Activated CD4-positive, alpha-beta T cell treated with anti-CD3 and anti-CD28 coated beads for 24 hours (primary cell): Measurements from ENCODE around the gene POLR3K.

ENCODE experiments used
- DNase-seq, 2 donors: peaks; one replicate each; pipeline ENCODE4 v3.0.0-alpha.2; 2020; ENCODE audit warnings: low read depth in 2 of 2

The POLR3K gene

GRCh38 chr16:78444-79150, 25.2 kb upstream of the POLR3K start:
- no peak for DNase-seq

DNA sequence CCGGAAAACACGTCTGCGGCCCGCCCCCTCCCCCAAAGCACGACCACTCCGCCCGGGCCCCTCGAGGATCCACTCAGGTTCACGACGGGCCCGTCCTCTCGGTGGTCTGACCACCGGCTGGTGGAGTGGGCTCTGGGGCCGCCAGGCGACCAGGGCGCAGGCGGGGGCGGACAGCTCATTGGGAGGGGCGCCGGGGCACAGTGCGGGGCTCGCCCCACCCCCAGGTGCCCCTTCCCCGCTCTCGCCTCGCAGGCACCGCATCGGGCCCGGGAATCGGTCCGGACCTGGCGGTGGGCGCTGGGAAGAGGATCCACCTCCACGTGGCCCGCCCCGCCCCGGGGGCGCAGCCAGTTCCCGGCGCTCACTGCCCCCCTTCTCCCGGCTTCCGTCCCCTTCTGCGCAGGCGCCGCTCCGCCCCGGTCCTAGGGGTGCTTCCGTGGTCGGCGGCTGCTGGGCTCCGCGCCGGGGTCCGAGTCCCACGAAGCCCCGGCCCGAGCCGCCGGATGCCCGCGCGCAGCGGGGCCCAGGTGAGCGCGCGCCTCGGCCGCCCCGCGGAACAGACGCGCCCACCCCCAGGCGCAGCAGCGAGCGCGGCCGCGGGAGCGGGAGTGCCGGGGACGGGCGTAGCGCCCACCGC, 24.5 kb upstream of the POLR3K start, which contains the start of gene MPG:
Gene MPG, plus strand, starts transcription at position 419 of the 637 bp plus-strand sequence. Its CDS starts 85 bp downstream, at position 504.
- DNase-seq: peak; percentile 73 to 77

DNA sequence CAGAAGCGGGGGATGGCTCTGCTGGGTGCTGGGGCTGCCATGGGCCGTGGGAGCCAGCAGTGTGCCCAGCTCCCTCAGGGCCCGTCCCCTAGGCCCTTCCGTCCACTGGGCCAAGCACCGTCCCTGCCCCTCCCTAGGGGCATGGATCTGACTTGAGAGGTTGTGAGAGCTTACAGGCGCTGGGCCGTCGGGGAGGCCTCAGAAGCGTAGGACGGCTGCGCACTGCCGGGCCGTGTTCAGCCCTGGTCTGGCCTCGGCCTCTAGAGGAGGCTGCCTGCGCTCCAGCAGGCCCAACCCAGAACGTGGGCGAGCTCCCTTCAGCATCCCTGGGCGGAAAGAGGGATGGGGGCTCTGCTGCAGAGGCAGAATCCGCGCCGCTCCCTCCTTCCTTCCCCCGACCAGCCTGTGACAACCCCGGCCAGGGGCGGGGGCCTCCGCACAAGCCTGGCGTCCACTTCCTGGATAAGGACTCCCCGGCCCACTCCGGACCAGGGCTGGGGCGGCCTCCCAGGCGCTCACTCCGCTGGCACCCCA, 23.9 kb upstream of the POLR3K start:
- DNase-seq: no peak

- DNase-seq: no peak
Observed at GRCh38 chr16:76535-77272, 23.3 kb upstream of the POLR3K start.

DNA sequence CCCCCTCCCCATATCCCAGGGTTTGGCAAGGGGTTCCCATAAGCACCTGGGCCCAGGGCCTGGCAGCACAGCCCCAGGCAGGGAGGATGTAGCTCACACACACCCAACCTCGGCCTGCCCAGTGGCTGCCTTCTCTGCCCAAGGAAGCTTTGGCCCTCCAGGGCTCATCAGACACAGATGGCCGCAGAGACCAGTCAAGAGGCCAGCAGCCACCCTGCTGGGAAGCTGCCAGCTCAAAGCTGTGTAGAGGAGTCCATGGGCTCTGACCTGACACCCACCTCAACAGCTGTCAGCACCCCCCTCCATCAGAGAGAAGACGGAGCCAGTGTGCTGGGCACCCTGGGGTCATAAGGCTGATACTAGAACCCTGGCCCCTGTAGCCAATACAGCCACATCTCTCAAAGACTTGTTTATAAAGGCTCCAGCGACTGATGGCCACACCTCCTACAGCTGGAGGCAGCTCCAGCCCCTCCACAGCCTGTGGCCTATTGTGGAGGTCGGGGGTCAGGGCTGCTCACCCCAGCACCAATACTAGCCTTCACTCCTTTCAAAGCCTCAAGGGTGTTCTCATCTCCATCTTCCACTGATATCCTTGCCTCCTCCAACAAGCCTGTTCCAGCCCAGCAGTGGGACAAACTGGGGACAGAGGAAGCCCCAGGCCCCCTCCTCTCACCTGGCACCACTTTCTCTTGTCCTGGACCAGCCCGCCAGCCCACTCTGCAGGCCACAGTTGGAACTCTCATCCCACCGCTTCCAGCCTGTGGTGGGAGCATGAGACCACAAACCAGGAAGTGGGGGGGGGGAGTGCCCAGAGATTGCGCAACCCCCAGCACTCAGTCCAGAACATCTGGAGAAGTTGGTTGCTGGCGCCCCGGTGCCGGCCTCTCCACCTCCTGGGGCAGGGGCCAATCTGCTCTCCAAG, 22.4 kb upstream of the POLR3K start:
- no peak for DNase-seq

GRCh38 chr16:74747-75334, 21.4 kb upstream of the POLR3K start:
- DNase-seq: no peak

DNA sequence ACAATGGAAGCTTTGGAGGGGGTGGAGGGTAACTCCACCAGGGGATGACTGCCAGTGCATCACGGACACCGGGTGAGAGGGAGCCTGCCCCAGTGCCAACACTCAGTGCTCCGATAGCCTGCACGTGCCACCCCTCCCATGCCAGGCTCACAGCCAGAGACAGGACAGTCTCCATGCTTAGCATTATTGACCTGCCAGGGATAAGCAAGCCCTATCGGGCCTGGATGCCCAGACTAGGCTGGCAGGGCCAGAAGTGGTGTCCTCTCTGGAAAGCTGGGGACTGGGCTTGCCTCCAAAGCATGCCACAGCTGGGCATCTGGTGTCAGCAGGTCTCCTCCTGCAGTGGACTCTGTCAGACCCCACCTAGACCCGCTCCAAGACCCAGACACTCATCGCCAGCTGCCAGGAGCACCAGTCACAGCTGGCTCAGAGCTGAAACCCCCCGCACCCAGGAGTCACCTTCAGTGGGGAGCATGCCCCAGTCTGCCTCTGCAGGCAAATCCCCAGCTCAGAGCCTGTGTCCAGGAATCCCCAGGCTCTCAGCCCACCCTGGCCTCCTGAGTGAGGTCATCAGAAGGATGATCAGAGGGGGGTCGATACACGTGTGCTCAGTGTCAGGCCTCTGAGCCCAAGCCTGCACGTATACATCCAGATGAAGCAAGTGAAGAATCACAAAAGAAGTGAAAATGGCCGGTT, 20.8 kb upstream of the POLR3K start:
- no peak for DNase-seq

- DNase-seq: no peak
Observed at GRCh38 chr16:72561-73548, 19.4 kb upstream of the POLR3K start, which contains the start of gene RHBDF1. Gene RHBDF1 (minus strand): TSS chr16:72631. CDS start chr16:65015, 7,616 bp downstream.

GRCh38 chr16:71540-72401, 18.4 kb upstream of the POLR3K start:
- DNase-seq: no peak

GRCh38 chr16:71210-71539, 17.8 kb upstream of the POLR3K start:
- DNase-seq: no peak

DNA sequence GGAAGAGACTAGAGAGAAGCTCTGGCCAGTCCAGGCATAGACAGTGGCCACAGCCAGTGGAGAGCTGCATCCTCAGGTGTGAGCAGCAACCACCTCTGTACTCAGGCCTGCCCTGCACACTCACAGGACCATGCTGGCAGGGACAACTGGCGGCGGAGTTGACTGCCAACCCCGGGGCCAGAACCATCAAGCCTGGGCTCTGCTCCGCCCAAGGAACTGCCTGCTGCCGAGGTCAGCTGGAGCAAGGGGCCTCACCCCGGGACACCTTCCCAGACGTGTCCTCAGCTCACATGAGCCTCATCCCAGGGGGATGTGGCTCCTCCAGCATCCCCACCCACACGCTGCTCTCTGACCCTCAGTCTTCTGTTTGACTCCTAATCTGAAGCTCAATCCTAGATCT, 15.8 kb upstream of the POLR3K start:
- no peak for DNase-seq

DNA sequence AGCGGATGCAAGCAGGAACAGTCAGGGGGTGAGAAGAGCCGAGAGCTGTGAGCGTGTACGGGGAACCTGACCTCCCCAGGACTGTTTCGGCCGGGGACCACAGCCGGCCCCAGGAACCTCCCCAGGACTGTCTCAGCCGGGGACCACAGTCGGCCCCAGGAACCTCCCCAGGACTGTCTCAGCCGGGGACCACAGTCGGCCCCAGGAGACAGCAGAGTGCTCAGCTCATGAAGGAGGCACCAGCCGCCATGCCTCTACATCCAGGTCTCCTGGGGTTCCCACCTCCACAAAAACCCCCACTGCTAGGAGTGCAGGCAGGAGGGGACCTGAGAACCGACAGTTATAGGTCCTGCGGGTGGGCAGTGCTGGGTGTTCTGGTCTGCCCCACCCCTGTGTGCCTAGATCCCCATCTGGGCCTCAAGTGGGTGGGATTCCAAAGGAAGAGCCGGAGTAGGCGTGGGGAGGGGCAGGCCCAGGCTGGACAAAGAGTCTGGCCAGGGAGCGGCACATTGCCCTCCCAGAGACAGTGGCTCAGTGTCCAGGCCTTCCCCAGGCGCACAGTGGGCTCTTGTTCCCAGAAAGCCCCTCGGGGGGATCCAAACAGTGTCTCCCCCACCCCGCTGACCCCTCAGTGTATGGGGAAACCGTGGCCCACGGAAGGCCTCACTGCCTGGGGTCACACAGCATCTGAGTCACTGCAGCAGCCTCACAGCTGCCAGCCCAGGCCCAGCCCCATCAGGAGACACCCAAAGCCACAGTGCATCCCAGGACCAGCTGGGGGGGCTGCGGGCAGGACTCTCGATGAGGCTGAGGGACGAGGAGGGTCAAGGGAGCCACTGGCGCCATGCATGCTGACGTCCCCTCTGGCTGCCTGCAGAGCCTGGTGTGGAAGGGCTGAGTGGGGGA, 14.7 kb upstream of the POLR3K start:
- DNase-seq: no peak

- DNase-seq: no peak
Observed at GRCh38 chr16:67183-67791, 13.9 kb upstream of the POLR3K start.

DNA sequence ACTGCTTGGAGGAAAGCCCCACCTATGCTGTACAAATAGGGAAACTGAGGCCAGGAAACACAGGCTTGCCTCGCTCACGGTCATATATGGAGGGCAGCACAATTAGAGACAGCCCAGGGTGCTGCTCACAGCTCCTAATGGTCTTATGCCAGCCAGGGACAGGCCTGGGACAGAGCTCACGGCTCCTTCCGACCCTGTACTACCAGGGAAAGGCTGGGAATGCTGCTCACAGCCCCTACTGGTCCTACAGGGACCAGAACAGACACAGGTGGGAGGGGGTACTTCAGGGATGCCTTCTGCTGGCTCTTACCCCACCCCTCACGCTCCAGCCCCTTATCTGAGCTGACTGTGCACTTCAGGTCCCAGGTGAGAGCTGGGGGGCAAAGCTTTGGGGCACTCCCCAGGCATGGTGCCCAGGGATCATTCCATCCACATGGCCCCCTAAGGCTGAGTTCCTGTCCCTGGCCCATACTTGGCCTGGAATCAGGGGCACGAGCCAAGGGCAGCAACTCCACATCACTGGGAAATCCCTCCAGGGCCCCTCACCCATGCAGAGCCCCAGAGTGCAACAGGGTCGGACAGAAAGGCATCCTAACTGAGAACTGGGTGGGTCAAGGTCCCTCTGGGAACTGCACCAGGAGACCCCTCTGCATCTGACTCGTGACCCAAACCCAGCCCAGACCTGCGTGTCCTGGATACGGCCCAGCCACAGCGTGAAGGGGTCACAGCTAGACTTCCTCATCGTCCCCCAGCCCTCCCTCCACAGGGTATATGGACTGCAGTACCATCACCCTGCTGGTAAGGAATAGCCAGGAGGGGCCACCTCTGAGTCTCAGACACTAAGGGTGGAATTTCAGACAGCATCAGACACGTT, 13.1 kb upstream of the POLR3K start:
- no peak for DNase-seq

GRCh38 chr16:65745-66144, 12.3 kb upstream of the POLR3K start:
- peak; percentile 80 to 89 for DNase-seq

- no peak for DNase-seq
Observed at GRCh38 chr16:64914-65255, 11.5 kb upstream of the POLR3K start.
